Ishikawa (cell line): ENCODE data around the gene MOB3A.

ENCODE experiments used
- CEBPB ChIP-seq: IDR thresholded peaks from 2 replicates; pipeline ENCODE4 v1.6.1; 2012
- CREB1 ChIP-seq: IDR thresholded peaks from 2 replicates; pipeline ENCODE4 v1.6.1; 2012; ENCODE audit warnings: low read depth
- EGR1 ChIP-seq: IDR thresholded peaks from 2 replicates; pipeline ENCODE4 v1.6.1; 2012
- EP300 ChIP-seq: IDR thresholded peaks from 2 replicates; pipeline ENCODE4 v1.6.1; 2012; ENCODE audit warnings: borderline replicate concordance
- FOXM1 ChIP-seq: IDR thresholded peaks from 2 replicates; pipeline ENCODE4 v1.6.1; 2012; ENCODE audit warnings: low read depth, borderline replicate concordance
- MAX ChIP-seq: IDR thresholded peaks from 2 replicates; pipeline ENCODE4 v1.6.1; 2012
- NFIC ChIP-seq: IDR thresholded peaks from 2 replicates; pipeline ENCODE4 v1.6.1; 2012
- RAD21 ChIP-seq: IDR thresholded peaks from 2 replicates; pipeline ENCODE4 v1.6.1; 2012; ENCODE audit warnings: low read depth
- TAF1 ChIP-seq: IDR thresholded peaks from 2 replicates; pipeline ENCODE4 v1.6.1; 2012; ENCODE audit warnings: low read depth, mild to moderate bottlenecking
- TCF12 ChIP-seq: IDR thresholded peaks from 2 replicates; pipeline ENCODE4 v1.6.1; 2012; ENCODE audit warnings: low read depth
- TEAD4 ChIP-seq: IDR thresholded peaks from 2 replicates; pipeline ENCODE4 v1.6.1; 2012
- USF1 ChIP-seq: IDR thresholded peaks from 2 replicates; pipeline ENCODE4 v1.6.1; 2012
- YY1 ChIP-seq: IDR thresholded peaks from 2 replicates; pipeline ENCODE4 v1.6.1; 2012; ENCODE audit warnings: low read depth
- ZBTB7A ChIP-seq: IDR thresholded peaks from 2 replicates; pipeline ENCODE4 v1.6.1; 2012; ENCODE audit warnings: low read depth
- TF ChIP-seq, protein P1 (sequence below): IDR thresholded peaks from 2 replicates; pipeline ENCODE4 v1.6.1; 2012; ENCODE audit warnings: low read depth, mild to moderate bottlenecking

MOB3A gene

DNA sequence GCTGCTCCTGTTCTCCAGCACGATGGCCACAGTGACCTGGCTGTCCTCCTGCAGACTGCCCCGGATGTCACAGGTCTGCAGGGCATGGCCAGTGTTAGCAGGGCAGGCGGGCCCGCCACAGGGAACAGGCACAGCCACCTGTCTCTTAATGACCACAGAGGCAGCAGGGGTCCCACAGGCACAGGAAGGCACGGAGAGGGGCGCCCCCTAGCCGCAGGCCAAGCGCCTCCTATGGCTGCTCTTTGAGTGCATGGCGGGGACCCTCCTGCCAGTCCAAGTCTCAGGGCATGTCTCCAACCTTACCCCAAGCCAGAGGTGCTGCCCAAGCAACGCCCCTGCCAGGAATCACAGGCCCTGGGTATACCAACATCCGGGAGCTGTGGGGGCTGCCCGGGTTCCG lies 14.7 kb upstream of the MOB3A start:
- TF ChIP-seq RAD21 (no peak), MAX (no peak), EGR1 (no peak), CEBPB (no peak), TEAD4 (no peak), TCF12 (no peak), NFIC (no peak), YY1 (no peak), USF1 (no peak), TAF1 (no peak)
- TF ChIP-seq, protein P1, sequence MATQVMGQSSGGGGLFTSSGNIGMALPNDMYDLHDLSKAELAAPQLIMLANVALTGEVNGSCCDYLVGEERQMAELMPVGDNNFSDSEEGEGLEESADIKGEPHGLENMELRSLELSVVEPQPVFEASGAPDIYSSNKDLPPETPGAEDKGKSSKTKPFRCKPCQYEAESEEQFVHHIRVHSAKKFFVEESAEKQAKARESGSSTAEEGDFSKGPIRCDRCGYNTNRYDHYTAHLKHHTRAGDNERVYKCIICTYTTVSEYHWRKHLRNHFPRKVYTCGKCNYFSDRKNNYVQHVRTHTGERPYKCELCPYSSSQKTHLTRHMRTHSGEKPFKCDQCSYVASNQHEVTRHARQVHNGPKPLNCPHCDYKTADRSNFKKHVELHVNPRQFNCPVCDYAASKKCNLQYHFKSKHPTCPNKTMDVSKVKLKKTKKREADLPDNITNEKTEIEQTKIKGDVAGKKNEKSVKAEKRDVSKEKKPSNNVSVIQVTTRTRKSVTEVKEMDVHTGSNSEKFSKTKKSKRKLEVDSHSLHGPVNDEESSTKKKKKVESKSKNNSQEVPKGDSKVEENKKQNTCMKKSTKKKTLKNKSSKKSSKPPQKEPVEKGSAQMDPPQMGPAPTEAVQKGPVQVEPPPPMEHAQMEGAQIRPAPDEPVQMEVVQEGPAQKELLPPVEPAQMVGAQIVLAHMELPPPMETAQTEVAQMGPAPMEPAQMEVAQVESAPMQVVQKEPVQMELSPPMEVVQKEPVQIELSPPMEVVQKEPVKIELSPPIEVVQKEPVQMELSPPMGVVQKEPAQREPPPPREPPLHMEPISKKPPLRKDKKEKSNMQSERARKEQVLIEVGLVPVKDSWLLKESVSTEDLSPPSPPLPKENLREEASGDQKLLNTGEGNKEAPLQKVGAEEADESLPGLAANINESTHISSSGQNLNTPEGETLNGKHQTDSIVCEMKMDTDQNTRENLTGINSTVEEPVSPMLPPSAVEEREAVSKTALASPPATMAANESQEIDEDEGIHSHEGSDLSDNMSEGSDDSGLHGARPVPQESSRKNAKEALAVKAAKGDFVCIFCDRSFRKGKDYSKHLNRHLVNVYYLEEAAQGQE = no peak

- TF ChIP-seq EP300 (no peak), ZBTB7A (no peak), TEAD4 (no peak), TAF1 (no peak), NFIC (no peak), MAX (no peak), CEBPB (no peak)
- TF ChIP-seq, protein P1 = no peak
Measured at GRCh38 chr19:2109046-2109864, 13.1 kb upstream of the MOB3A start.

- TF ChIP-seq RAD21 (no peak), USF1 (no peak), EP300 (no peak), ZBTB7A (no peak), TEAD4 (no peak), EGR1 (no peak), MAX (no peak), TAF1 (no peak), CREB1 (no peak), NFIC (no peak), FOXM1 (no peak), CEBPB (no peak), YY1 (no peak), TCF12 (no peak)
- TF ChIP-seq, protein P1 = no peak
Measured at GRCh38 chr19:2108251-2109016, 12.3 kb upstream of the MOB3A start.

GRCh38 chr19:2103045-2103707 lies 7.0 kb upstream of the MOB3A start:
- no peak for TF ChIP-seq EP300
- TF ChIP-seq USF1 = no peak
- no peak for TF ChIP-seq TAF1
- TF ChIP-seq TCF12 = no peak
- no peak for TF ChIP-seq CREB1
- no peak for TF ChIP-seq EGR1
- no peak for TF ChIP-seq TEAD4
- no peak for TF ChIP-seq MAX
- no peak for TF ChIP-seq YY1
- no peak for TF ChIP-seq RAD21
- no peak for TF ChIP-seq ZBTB7A
- TF ChIP-seq CEBPB = no peak
- TF ChIP-seq FOXM1 = no peak
- TF ChIP-seq, protein P1 = no peak
- no peak for TF ChIP-seq NFIC
